Stimulated activated CD8-positive, alpha-beta memory T cell treated with anti-CD3 and anti-CD28 coated beads, Interleukin-12 subunit alpha, Interleukin-12 subunit beta, amount 100 ng/mL, for 4 hours (primary cell): ENCODE results near the gene MGAT4A.
"Not testable (repeated sequence)": the region's sequence is repeated elsewhere in the genome, so short reads cannot be mapped to it uniquely, and the experiment has no call there.

Source experiments
- DNase-seq: peaks from one replicate; pipeline ENCODE4 v3.0.0-alpha.2; 2020; ENCODE audit warnings: low read depth

The MGAT4A gene

GRCh38 chr2:98702858-98703620 lies 27.9 kb downstream of the MGAT4A start:
- DNase-seq: no peak

DNA sequence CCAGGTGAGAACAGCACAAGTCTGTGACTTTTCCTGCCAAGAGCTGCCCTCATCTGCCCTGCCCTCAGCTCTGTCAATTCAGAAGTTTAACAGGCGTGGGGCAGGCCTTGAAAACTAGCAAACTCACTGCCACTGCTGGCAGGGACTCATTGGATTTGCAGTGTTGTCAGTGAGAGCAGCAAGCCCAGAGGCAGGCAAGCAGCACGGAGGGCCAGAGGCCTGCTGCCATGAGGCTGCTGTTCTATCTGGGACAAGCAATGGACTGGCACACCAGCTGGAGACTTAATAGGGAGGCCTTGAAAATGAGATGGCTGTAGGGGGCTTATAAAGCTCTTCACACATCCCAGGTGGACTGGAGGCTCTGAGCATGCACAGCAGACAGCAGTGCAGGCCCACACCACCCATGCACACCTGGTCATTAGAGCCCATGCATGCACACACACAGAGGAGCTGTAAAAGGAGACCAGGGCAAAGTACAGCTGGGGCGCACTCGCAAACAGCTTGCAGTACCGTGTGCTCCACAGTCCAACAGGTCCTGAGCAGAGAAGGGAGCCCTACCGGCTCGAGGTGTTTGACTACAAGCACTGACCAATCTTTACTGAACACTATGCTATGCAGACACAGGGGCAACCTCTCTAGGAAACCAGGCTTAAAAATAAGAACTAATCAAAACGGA lies 28.7 kb downstream of the MGAT4A start:
- DNase-seq: no peak

GRCh38 chr2:98701230-98701629 lies 29.7 kb downstream of the MGAT4A start:
- no peak for DNase-seq

DNA sequence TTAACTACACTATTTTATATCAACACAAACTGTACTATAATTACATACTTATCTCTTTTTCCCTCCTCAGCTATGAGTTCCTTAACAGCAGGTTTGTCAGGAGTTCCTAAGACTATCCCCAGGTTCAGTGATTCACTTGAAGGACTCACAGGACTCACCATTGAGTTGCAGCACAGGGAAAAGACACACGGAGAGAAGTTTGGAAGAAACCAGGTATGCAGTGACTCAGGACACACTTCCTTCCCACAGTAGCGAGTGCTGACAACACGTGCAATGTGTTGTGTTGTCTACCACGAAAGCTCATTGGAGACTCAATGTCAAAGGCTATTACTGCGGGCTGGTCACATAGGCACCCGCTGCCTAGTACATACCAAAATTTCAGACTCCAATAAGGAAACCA lies 32.0 kb downstream of the MGAT4A start:
- no peak for DNase-seq

- DNase-seq: no peak
These were observed 33.1 kb downstream of the MGAT4A start for GRCh38 chr2:98697651-98698337.

DNA sequence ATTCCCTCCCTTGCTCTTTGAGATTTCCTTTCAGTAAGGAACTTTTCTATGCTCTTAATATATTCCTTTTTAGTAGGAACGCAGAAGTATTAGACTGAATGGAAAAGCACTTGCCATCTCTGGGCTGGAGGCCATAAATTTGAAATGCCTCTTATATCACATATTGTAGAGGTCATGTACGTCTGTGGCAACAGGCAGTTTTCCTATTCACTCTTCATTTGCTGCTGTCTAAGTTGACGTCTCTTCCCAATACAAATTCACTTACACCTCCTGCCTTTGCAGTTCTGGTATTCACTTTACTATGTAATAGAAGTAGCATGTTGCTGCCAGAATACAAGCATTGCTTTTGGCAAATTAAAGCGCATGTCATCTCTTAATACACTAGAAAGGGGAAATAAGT lies 34.7 kb downstream of the MGAT4A start:
- DNase-seq: no peak

- DNase-seq: no peak
These were observed 35.7 kb downstream of the MGAT4A start for GRCh38 chr2:98695255-98695654.

DNA sequence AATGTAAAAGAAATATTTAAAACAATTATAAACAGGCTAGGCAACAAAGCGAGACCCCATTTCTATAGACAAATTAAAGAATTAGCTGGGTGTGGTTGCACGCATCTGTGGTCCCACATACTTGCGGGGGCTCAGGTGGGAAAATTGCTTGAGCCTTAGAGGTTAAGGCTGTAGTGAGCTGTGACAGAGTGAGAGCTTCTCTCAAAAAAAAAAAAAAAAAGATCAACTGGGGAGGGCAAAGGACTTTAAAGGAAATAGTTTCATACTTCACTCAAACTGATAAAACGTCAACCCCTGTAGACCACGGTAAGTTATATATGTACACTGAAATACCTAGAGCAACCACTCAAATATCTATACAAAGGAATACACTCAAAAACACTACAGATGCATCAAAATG lies 37.5 kb downstream of the MGAT4A start:
- no peak for DNase-seq

GRCh38 chr2:98692090-98693054 lies 38.6 kb downstream of the MGAT4A start:
- no peak for DNase-seq

DNA sequence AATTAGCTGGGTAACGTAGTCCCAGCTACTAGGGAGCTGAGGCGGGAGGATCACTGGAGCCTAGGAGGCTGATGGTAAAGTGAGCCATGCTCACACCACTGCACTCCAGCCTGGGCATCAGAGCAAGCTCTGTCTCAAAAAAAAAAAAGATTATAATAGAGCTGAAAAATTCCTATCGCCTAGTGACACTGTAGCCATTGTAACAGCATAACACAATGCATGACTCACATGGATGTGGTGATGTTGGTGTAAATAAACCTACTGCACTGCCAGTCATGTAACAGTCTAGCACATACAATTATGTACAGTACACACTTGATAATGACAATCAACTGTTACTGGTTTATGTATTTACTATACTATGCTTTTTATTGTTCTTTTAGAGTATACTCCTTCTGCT lies 39.6 kb downstream of the MGAT4A start:
- DNase-seq: no peak

DNA sequence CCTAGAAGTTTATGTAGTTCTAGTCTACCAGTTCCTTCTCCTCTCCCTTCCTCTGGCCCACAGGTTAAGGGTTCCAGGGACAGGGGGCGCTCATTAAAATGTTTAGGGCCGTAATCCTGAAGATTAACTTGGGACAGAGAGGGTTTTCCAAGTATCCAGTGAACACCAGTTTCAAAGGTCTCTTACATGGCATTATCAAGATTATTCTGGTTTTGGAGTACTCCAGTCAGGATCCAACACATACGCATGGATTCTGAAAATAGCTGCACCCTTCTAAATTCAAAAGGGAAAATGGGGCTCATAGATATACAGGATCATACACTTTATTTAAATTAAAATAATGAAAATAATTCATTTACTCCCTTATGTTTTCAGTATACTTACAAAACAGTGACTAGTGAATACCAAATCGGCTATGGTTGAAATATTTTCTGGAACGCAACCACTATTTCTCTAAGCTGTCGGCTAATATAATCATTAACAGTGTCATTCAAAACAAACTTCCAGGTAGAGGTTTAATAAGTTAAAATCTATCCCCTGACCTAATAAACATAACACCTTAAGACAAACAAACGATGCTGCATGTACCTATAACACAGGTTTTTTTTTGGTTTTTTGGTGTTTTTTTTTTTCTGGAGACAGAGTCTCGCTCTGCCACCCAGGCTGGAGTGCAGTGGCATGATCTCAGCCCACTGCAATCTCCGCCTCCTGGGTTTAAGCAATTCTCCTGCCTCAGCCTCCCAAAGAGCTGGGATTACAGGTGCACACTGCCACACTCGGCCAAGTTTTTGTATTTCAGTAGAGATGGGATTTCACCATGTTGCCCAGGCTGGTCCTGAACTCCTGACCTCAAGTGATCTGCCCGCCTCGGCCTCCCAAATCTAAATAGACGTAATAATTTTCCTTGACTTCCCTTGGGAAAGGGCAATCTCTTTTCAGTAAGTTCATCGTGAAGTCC lies 44.7 kb downstream of the MGAT4A start:
- DNase-seq: no peak

- no peak for DNase-seq
These were observed 47.2 kb downstream of the MGAT4A start for GRCh38 chr2:98683728-98684127.

- DNase-seq: no peak
These were observed 54.2 kb downstream of the MGAT4A start for GRCh38 chr2:98676742-98677141.

DNA sequence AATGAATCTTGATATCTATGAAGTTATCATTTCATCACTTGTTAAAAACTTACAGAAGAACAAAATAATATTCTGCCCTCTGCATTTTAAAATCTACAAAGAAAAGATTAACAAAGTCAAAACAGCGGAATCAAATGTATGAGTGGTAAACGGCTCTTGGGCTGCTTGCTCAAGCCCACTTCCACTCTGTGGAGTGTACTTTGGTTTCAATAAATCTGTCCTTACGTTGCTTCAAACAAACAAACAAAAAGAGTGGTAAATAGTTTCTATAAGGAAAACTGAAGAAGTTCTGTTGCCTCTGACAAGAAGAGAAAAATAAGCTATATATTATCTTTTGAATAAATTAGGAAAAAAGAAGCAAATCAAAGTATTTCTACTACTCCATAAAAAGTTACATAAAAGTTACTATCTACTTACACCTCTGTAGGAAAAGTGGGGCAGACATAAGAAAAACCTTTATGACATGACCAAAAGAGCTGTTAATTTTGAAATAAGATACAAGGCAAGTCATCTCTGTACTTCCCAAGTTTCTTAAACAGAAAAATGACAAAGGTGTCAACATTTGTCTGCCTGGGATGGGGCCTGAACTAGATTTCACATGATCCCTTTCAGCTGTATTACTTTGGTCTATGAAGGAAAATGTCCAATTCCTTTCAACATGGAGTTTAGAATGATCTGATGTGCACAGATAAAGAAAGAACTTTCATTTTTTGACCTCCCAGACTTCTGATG lies 56.5 kb downstream of the MGAT4A start:
- DNase-seq: no peak

DNA sequence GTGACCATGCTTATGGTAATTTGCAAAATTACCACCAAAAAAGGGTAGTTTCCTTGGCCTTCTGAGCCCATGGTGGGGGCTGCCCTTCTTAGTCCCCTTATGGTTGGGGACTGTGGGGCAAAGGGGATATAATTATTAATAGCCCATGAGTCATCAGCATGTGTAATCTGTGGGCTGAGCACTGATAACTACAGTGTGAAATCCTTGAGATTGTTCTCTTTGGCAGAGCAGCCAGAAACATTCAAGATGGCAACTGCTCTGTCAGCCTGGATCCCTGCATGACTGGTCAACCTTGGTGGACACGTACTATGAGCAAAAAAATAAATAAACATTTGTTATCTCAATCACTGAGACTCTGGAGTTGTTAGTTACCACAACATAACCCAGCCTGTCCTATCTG lies 61.3 kb downstream of the MGAT4A start:
- DNase-seq: no peak

GRCh38 chr2:98665677-98666076 lies 65.3 kb downstream of the MGAT4A start:
- DNase-seq: no peak

GRCh38 chr2:98664323-98664722 lies 66.6 kb downstream of the MGAT4A start:
- no peak for DNase-seq

GRCh38 chr2:98663511-98664090 lies 67.3 kb downstream of the MGAT4A start:
- no peak for DNase-seq

DNA sequence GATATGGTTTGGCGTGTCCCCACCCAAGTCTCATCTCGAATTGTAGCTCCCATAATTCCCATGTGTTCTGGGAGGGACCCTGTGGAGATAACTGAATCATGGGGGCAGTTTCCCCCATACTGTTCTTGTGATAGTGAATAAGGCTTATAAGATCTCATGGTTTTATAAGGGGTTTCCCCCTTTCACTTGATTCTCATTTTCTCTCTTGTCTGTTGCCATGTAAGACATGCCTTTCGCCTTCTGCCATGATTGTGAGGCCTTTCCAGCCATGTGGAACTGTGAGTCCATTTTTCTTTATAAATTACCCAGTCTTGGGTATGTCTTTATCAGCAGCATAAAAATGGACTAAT lies 71.5 kb downstream of the MGAT4A start:
- not testable (repeated sequence) for DNase-seq
